RWPE1 (cell line): ENCODE measurements around the gene ATP1A4.

ENCODE experiments used
- CTCF ChIA-PET: fragments of 350-600 bp; sonication (Branson Sonifier 250); formaldehyde crosslinking; extraction: SDS; loops from one replicate; lab custom pipeline; 2021; lab: Yijun Ruan, JAX
- POLR2A ChIA-PET: fragments of 400-600 bp; formaldehyde crosslinking; extraction: SDS; loops from one replicate; lab custom pipeline; 2020; ENCODE audit warnings: antibody characterized with exemption; ENCODE audit not compliant: low non-redundant PET; lab: Yijun Ruan, JAX
- DNase-seq: peaks from one replicate; pipeline ENCODE4 v3.0.0; 2012; ENCODE audit warnings: low spot score
- H3K27ac ChIP-seq: fragments of 450-650 bp; 2 replicates; pipeline ENCODE4 v1.5.1; 2017
- TF ChIP-seq, protein P1 (sequence below): fragments of 450-650 bp; conservative IDR thresholded peaks from 2 replicates; pipeline ENCODE4 v1.5.1; 2017; ENCODE audit warnings: low read depth, mild to moderate bottlenecking

ATP1A4 gene

DNA sequence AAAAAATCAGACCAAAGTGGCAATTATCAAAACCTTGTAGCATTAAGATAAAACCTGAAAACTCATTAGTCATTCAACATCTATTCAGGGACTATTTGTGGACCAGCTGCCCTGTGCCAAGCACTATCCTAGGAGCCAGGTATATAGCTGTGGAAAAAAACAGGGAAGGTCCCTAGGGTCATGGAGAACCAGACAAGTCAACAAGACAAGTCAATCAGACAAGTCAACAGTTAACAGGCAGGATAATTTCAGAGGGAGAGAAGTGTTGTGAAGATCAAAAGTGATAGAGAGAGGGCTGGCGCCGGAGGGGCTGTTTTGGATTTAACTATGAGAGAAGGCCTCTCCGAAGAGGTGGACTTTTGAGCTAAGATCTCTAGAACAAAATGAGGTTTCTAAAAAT is 3.3 kb upstream of the ATP1A4 start:
- DNase-seq, result no peak
- TF ChIP-seq, protein P1, sequence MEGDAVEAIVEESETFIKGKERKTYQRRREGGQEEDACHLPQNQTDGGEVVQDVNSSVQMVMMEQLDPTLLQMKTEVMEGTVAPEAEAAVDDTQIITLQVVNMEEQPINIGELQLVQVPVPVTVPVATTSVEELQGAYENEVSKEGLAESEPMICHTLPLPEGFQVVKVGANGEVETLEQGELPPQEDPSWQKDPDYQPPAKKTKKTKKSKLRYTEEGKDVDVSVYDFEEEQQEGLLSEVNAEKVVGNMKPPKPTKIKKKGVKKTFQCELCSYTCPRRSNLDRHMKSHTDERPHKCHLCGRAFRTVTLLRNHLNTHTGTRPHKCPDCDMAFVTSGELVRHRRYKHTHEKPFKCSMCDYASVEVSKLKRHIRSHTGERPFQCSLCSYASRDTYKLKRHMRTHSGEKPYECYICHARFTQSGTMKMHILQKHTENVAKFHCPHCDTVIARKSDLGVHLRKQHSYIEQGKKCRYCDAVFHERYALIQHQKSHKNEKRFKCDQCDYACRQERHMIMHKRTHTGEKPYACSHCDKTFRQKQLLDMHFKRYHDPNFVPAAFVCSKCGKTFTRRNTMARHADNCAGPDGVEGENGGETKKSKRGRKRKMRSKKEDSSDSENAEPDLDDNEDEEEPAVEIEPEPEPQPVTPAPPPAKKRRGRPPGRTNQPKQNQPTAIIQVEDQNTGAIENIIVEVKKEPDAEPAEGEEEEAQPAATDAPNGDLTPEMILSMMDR, result no peak
- H3K27ac ChIP-seq, result no peak overlapping the region
- ChIA-PET POLR2A (no interaction called here), CTCF (interaction anchor here (0.6 to 1.5 kb wide), 3 partner anchors 10 to 143 kb away, joined by 3 to 7 read pairs (median 3); no protein-coding TSS in a partner anchor)

DNA sequence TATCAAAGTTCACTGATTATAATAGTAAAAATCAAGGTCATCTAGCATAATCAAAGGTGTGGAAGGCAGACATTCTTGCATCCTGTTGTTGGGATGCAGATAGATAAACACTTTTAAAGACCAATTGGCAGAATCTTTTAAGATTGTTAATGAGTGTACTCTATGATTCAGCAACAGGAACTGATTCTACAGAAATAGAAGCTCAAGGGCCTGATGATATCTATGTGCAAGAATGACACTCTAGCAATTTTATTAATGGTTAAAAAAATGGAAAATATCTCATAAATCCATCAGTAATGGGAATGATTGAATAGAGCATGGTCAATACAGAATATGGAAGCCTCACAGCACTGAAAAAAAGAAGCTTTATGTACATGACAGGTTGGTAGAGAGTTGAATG is 2.2 kb upstream of the ATP1A4 start:
- ChIA-PET CTCF (interaction anchor here (1.5 kb wide), 1 partner anchor 142 kb away, joined by 7 read pairs; no protein-coding TSS in a partner anchor), POLR2A (no interaction called here)
- no peak for DNase-seq
- TF ChIP-seq, protein P1, result no peak
- no peak overlapping the region for H3K27ac ChIP-seq

- TF ChIP-seq, protein P1, result no peak
- ChIA-PET POLR2A (no interaction called here), CTCF (no interaction called here)
- H3K27ac ChIP-seq, result no peak overlapping the region
- DNase-seq, result no peak
Observed at GRCh38 chr1:160149716-160150115, 1.7 kb upstream of the ATP1A4 start.

GRCh38 chr1:160154790-160155189 is 3.4 kb downstream of the ATP1A4 start:
- TF ChIP-seq, protein P1, result no peak
- H3K27ac ChIP-seq, result no peak overlapping the region
- DNase-seq, result no peak
- ChIA-PET POLR2A (no interaction called here), CTCF (no interaction called here)

- TF ChIP-seq, protein P1, result no peak
- no peak overlapping the region for H3K27ac ChIP-seq
- no peak for DNase-seq
- ChIA-PET POLR2A (no interaction called here), CTCF (no interaction called here)
Observed at GRCh38 chr1:160156361-160156760, 5.0 kb downstream of the ATP1A4 start.

DNA sequence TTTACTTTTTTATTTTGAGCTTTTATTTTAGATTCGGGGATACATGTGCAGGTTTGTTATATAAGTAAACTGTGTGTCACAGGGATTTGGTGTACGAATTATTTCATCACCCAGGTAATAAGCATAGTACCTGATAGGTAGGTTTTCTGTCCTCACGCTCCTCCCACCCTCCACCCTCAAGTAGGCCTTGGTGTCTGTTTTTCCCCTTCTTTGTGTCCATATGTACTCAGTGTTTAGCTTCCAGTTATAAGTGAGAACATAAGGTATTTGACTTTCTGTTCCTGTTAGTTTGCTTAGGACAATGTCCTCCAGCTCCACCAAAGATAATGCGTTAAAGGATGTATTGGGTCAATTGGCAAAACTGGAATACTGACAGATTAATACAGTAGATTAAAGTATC is 5.8 kb downstream of the ATP1A4 start:
- CTCF ChIA-PET, result no interaction called here
- POLR2A ChIA-PET, result no interaction called here
- no peak for DNase-seq
- H3K27ac ChIP-seq, result no peak overlapping the region
- TF ChIP-seq, protein P1, result no peak
